Thyroid gland (tissue), 4 donors: ENCODE measurements around the gene ABO.
A peak's percentile ranks its signal among the peaks of the same experiment; 100 is the strongest.

Experiments
- POLR2A ChIP-seq, 2 donors: fragments of 450-650 bp; IDR thresholded peaks; one replicate each; pipeline ENCODE4 v1.6.1; 2017; ENCODE audit warnings: antibody characterized with exemption in 2 of 2, mild to moderate bottlenecking in 2 of 2, moderate library complexity in 1 of 2
- TF ChIP-seq, protein P1 (sequence below), 6 experiments: fragments of 200-600 bp in 3 of 6; fragments of 450-650 bp in 3 of 6; sonication (generic) in 3 of 6; IDR thresholded peaks; one replicate each; pipeline ENCODE4 v1.5.1; 2016 to 2019; ENCODE audit warnings: antibody characterized with exemption in 6 of 6, mild to moderate bottlenecking in 2 of 6, inconsistent platforms in 1 of 6, moderate library complexity in 1 of 6

DNA sequence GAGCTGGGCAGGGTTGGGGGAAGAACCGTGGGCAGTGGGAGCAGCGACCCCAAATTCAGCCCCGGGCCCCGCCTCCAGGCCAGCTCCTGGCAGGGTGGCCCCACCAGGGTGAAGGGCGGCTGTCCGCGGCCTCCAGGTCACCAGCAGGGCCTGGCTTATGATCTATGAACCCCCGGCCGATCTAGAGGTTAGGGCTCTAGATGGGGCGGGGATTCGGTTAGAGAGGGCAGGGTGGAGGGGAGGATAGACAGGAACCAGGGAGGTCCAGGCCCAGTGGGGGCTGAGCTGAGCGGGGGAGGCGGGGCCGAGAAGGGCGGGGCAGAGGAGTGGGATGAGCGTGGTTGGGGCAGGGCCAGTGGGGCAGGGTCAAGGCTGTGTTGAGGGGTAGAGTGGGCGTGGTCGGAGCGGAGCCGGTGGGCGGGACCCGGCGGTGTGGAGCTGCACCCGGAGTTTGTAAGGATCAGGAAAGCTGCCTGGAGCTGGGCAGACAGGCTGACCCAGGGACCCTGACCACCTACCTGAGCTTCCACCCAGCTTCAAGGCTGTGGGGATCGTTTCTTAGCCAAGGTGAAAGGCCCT, 36.6 kb downstream of the ABO start:
- TF ChIP-seq, protein P1, sequence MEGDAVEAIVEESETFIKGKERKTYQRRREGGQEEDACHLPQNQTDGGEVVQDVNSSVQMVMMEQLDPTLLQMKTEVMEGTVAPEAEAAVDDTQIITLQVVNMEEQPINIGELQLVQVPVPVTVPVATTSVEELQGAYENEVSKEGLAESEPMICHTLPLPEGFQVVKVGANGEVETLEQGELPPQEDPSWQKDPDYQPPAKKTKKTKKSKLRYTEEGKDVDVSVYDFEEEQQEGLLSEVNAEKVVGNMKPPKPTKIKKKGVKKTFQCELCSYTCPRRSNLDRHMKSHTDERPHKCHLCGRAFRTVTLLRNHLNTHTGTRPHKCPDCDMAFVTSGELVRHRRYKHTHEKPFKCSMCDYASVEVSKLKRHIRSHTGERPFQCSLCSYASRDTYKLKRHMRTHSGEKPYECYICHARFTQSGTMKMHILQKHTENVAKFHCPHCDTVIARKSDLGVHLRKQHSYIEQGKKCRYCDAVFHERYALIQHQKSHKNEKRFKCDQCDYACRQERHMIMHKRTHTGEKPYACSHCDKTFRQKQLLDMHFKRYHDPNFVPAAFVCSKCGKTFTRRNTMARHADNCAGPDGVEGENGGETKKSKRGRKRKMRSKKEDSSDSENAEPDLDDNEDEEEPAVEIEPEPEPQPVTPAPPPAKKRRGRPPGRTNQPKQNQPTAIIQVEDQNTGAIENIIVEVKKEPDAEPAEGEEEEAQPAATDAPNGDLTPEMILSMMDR (IDR thresholded peaks at IDR 0.05), result no peak
- TF ChIP-seq POLR2A (IDR thresholded peaks at IDR 0.05), result peak in 1 of 2 donors; percentile 71
